NCI-H1417 treated with DMSO at 0.1 percent for 48 hours (cell line): ENCODE results near the gene ITGB3.

Experiments used
- DNase-seq: peaks from one replicate; lab custom pipeline; 2025; lab: John Stamatoyannopoulos, UW

The ITGB3 gene

DNA sequence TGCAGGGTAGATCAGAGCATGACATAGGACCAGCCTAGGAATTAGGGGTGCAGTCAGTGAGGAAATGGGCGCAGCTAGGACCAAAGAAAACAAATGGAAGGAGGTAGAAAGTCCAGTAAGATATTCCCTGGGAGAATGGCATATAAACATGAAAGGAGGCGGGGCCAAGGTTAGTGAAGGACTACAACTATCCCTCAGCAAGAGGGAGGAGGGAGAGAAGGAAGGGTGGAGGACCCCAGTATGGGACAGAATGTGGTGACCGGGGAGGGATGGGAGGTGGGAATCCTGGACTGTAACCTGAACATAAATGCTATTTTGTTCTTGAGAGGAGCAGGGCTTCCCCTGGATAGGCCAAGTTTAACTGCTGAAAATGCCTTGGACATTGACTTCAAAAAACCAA, 22.8 kb downstream of the ITGB3 start:
- no peak for DNase-seq

DNA sequence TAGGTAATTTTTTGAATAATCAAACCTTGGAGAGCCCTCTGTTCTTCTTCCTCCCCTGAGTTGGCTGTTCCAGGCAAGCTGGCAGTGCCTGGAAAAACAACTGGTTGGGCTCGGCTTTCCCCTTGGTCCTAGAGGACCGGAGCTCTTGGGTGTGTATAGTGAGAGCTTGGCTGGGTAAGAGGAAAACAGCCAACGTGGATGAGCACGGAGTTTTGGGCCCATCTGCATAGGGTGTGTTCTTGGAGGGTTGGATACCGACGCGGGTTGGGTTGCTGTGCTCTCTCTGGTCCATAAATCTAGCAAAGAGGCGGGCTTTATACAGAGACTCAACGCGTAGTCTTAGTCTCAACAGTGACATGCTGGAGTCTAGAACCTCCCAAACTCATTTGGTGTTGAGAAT, 23.2 kb downstream of the ITGB3 start:
- DNase-seq: no peak

DNA sequence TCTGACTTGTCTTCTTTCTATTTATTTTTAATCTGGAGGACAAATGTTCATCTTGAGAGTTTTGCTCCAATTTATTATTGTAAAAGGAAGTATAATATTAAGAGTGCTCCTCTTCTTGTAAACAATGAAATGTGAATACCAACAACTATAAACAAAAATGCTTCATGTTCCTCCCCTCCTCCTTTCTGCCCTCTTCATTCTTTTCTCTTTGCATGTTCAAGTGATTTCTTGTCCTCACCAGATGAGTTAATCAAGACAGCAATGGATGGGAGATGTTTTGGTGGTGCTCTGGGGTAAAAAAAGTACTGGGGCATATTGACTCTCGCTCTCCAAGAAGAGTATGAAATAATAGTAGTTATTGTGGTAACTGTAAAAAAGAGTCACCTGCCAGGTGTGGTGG, 24.3 kb downstream of the ITGB3 start:
- DNase-seq: no peak

DNA sequence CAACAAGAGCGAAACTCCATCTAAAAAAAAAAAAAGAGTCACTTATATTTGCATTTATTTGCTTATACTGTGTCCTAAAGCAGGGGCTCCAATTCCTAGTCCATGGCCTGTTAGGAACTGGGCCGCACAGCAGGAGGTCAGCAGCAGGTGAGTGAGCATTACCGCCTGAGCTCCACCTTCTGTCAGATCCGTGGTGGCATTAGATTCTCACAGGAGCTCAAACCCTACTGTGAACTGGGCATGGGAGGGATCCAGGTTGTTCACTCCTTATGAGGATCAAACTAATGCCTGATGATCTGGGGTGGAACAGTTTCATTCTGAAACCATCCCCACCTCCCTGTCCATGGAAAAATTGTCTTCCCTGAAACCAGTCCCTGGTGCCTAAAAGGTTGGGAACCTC, 24.9 kb downstream of the ITGB3 start:
- no peak for DNase-seq

DNA sequence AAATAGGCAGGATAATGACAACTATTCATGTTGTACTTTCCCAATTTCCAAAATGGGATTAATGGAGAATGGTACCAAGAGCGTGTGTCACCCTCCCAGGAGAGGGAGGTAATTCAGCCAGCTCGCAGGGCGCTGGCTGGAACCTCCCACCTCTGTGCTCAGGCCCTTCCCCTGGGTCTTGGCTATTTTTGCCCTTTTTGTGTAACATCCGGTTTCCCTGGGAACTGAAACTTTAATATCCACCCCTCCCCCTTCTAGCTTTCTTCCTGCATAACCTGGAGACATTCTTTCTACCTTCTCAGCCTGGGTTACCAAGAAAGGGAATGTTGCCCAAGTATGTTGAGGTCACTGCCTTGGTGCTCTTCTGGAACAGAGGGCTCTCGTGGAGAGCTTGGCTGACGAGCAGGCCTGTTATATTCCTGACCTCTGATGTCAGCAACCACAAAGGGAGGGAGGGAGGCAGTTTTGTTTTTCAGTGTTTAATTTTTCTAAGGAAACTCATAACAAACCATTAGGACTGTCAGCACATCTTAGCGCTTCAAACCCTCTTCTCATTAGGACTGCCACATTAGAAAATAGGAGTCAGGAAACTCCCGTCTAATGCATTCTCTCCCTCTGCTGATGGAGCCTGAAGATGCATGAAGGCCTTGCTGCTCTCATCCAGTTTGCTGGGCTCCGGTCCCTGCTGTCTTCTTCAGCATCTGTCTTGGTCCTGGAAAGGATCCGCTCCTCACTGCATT, 25.6 kb downstream of the ITGB3 start:
- no peak for DNase-seq

DNA sequence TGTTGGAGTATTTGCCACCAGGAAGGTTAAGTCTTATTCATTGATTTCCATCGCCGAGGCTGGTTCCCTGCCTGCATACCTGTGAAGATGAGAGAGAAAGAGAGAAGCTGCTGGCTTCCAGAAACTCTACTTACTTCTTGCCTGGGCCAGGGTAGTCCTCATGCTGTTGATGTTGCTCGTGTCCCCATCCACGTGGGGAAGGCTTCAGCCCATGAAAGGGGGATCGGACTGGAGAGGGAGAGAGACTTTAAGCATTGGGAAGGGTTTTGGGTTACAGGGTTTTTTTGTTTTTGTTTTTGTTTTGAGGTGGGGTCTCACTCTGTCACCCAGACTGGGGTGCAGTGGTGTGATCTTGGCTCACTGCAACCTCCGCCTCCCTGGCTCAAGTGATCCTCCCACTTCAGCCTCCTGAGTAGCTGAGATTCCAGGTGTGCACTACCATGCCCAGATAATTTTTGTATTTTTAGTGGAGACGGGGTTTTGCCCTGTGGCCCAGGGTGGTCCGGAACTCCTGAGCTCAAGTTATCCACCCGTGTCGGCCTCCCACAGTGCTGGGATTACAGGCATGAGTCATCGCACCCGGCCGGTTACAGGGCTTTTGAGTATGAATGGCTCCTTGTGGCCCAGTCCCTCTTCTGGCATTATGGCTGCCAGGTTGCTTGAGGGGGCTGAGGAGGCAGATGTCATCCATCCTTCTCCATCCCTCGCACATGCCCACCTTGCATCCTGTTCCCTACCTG, 26.6 kb downstream of the ITGB3 start:
- DNase-seq: no peak

DNA sequence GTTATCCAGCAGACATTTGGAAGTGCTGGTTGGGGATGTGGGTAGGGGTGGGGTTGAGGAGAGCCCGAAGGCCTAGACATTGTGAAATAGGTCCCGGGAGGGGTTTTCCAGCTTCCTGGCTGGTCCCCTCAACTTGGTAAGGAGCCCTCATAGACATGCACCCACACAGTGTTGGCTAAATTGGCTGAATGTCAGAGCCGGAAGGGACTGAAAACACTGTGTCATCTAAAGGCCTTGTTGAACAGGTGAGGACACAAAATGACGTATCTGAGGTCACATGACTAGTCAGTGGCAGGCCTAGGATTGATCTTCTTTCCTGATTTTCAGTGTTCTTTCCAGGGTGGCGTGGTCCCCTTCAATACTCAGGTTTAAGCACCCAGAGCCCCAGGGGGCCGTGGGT, 27.6 kb downstream of the ITGB3 start:
- DNase-seq: no peak

DNA sequence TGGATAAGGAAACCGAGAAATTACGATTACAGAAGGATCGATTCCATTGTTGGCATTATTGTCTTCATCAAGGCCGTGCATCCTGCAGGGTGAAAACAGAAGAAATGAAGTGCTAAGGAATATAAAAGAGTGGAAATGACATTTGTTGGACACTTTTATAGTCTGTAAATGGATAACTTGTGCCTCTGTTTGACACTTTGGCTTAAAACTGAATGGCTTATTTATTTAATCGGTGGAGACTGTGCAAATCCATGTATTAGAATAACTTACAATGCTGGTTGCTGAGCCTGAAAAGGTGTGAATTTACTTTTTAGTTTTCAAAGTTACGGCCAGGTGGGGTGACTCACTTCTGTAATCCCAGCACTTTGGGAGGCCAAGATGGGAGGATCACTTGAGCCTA, 31.4 kb downstream of the ITGB3 start:
- no peak for DNase-seq

DNA sequence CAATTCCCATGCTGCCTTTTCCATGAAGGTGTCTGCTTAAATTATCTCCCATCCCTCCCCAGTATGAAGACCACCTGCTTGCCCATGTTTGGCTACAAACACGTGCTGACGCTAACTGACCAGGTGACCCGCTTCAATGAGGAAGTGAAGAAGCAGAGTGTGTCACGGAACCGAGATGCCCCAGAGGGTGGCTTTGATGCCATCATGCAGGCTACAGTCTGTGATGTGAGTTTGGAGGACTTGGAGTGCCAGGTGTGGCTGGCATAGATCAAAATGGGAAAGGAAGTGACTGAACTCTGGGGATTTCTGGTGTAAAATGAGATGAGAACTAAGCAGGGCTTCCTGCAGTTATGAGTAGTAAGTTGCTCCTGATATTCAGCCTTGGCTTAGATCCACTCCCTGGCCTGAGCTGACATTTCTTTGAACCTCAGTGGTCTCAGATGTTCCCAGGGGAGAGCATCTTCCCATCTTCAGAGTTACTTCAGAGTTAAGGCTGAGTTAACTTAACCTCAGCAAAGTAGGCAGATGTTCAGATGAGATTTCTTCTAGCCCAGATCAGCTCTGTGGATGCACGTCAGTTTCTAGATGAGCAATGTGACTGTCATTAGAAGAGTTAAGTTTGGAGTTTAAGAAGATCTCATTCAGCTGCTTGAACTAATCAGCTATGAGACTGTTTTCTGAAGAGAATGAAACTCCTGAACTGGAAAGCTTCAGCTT, 32.7 kb downstream of the ITGB3 start:
- DNase-seq: no peak

DNA sequence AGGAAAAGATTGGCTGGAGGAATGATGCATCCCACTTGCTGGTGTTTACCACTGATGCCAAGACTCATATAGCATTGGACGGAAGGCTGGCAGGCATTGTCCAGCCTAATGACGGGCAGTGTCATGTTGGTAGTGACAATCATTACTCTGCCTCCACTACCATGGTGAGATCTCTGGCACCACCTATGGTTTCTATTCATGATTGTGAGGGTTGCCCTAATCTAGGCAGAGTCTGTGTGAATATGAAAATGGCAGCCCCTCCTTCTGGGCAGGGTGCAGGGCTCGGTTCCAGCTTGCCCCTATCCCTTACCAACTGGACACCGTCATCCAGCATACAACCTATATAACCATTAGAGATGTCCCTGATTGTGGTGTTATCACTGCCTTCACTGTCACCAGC, 33.4 kb downstream of the ITGB3 start:
- DNase-seq: no peak

DNA sequence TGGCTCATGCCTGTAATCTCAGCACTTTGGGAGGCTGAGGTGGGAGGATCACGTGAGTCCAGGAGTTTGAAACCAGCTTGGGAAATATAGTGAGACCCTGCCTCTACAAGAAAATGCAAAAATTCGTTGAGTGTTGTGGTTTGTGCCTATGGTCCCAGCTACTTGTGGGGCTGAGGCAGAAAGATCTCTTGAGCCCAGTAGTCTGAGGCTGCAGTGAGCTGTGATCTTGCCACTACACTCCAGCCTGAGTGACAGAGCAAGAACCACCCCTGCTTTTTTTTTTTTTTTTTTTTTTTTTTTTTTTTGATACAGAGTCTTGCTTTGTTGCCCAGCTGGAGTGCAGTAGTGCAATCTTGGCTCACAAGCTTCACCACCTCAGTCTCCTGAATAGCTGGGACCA, 34.0 kb downstream of the ITGB3 start:
- no peak for DNase-seq

DNA sequence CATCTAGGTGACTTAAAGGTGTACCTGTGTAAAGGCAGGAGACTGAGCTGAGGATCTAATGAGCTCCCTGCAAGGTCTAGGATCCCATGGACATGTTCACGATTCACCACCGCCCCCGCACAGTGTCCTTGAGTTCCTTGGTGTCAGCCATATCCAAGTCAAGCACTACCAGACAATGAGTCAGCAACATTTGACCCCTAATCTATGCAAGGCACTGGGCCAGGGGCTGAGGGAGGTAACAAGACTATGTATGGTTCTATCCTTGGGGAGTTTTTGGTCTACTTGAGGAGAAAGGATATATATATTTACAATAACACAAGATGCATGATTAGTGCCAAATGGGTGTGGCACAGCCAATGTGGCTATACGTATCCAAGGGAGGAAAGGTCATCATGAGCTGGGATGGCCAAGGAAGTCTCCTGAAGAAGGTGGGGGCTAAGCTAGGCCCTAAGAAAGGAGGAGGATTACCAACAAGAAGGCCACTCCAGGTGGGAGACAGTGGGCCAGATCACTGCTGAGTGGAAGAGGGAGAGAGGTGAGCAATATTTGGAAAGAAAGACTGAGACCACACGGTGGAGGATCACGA, 35.0 kb downstream of the ITGB3 start:
- DNase-seq: no peak

DNA sequence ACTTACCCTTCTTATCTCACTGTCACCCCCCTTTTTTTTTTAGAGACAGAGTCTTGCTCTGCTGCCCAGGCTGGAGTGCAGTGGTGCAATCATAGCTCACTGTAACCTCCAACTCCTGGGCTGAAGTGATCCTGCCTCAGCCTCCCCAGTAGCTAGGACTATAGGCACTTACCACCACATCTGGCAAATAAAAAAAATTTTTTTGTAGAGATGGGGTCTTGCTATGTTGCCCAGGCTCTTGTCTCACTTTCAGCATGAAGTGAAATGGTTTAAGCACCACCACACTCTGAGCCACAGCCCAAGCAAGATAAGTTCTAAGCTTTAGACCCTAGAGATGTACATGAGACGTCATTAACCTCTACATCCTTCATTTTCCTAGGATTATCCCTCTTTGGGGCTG, 35.7 kb downstream of the ITGB3 start:
- no peak for DNase-seq

DNA sequence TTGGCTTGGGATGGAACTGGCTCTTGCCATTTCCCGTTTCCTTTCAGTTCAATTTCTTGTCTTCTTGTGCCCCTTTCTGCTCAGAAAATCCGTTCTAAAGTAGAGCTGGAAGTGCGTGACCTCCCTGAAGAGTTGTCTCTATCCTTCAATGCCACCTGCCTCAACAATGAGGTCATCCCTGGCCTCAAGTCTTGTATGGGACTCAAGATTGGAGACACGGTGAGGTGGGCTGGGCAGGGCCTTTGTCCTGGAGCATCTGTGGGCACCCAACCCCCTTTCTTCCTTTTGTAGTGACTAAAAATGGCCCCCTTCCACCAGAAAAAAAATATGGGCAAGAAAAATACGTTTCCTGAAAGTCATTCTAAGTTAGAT, 37.2 kb downstream of the ITGB3 start:
- DNase-seq: no peak

DNA sequence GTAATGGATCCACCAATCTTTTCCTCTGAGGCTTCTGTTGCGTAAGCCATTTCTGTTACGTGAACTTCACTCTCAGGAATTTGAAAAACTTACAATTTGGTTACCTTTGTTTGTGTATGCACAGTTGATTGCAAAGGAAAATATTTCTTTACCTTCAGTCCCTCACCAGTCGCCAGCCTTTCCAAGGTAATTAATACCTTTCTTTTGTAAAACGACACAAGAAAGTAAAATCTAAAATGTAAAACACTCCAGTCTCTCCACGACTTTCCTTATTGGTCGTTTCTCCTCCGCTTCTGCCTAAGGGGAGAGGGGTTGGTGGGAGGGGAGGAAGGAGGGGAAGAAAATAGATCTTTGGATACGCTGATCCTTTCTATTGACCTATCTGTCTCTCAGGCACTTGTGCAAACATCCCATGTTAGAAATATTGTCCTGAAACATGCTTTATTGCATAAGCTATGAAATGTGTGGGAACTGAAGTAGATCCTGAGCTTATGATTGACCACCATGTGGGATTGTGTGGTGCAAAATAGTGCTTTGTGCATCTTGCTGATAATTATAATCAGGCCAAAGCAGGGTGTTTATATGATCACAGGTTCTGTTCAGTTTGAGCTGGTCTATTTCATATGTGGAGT, 37.7 kb downstream of the ITGB3 start:
- DNase-seq: no peak

DNA sequence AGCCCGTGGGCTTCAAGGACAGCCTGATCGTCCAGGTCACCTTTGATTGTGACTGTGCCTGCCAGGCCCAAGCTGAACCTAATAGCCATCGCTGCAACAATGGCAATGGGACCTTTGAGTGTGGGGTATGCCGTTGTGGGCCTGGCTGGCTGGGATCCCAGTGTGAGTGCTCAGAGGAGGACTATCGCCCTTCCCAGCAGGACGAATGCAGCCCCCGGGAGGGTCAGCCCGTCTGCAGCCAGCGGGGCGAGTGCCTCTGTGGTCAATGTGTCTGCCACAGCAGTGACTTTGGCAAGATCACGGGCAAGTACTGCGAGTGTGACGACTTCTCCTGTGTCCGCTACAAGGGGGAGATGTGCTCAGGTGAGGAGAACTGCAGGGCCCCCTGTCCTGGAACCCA, 38.6 kb downstream of the ITGB3 start:
- no peak for DNase-seq

DNA sequence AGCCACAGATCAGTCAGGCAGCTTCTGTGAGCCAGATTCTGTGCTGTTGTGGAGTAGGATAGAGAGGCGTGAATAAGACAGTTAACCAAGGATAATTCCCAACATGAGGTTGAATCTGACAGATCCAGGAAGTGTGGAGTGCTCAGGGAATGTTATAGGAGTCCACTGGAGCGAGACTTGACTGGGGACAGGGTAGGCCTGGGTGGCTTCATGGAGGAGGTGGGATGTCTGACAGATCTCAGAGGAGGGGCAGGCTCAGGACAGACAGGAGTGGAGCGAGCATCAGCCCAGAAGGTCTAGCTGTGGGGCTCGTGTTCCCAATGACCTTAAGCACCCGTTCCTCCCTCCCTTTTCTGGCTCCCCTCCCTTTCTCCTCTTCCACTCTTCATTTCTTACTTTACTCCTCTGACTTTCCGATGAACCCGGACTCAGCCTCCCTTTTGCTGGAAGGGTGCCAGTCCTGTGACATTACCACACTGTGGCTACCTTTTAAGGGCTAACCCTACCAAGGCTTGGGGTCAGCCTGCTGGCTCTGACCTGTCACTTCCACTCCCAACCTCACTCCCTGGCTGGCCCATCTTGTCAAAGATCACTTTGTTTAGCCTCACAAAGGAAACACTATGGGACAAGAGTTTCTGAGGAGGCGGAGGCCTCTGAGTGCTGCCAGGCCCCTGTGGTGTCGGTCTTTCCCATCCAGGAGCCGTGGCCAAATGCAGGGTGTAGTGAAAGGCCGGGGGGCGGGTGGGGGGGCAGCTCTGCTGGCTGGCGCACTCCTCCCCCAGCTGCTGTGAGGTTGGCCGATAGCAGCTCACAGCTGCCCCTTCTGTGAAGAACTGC, 41.6 kb downstream of the ITGB3 start:
- no peak for DNase-seq

DNA sequence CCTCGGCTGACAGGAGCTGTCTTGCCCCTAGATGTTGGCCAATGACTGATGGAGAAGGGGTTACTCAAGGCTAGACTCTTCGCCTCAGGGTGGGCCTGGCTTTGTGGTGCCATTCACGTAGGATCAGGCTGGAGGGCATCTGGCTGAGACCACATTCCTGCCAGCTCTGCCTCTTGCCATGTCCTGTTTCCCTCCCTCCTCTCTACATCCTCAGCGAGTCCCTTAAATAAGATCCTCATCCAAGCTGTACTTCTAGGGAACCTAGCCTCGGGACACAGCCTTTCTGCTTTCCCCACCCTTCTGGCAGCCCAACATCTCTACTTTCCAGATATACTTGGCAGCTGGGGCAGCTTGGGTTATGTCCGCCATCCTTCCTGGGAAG, 42.2 kb downstream of the ITGB3 start:
- no peak for DNase-seq

DNA sequence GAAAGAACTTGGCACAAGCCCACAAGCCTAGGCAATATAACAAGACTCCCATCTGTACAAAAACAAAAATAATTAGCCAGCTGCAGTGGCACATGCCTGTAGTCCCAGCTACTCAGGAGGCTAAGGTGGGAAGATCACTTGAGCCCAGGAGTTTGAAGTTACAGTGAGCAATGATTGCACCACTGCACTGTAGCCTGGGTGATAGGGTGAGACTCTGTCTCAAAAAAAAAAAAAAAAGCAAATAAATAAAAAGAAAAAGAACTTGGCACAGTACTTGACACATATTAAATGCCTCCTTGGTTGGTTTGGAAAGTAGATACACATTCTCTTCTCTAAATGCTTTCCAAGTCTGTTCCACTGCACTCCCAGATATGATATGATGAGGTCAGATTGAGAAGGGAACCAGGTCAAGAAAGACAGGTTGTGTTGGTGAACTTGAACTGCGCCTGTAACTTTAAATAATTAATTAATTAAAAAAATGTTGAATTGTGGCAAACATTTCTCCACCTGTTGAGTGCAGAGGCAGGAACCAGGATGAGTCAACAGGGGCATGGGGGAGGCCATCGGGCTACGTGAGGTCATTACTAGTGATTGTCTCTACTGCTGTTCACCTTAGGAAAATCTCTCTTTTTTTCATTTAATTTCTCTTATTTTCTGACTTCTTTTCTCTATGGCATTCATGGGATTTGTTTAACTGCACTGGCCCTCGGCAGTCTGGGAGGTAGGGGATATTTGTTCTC, 44.2 kb downstream of the ITGB3 start:
- no peak for DNase-seq

DNA sequence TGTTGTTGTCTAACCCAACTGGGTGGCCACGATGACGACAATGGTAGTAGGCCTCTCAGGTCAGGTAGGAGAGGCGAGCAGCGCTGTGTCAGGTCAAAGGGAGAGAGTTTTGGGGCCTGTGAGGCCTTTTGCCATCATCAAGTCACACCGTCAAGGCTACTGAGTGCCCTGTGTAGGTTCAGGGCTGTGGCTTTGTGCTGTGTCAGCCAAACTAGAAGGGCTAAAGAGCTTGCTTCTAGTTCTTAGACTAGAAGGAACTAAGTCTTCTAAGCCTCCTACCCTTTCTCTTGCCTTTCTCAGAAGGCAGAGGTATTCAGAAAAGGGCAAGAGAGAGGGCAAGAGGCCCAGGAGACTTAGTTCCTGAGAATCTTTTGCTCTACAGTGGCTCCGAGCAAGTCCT, 45.1 kb downstream of the ITGB3 start:
- no peak for DNase-seq
